T-helper 2 cell treated with Interferon-gamma antibody and Interleukin-4, amounts not matched to agents 100 ng/mL and 5 ng/mL, for 36 hours (primary cell): ENCODE measurements around the gene MPC1. TPM values are rescaled to one million over a fixed set of nuclear protein-coding genes. Genes with fewer than 3 reads are reported as not detected.

ENCODE experiments used
- intact Hi-C: fragments of 100-400 bp; cut with micrococcal nuclease; formaldehyde crosslinking; loops from one replicate; pipeline ENCODE4 v1.15.1; 2023
- total RNA-seq: library from RNA; stranded (reverse); gene quantifications from 2 replicates; pipeline ENCODE4 v1.2.3, GENCODE V29; 2022

Gene MPC1
- total RNA-seq, result 30.0 and 32.7 TPM in 2 replicates

- intact Hi-C loops, result loop anchor here (1.0 to 10.0 kb wide), 9 partner anchors 34 to 972 kb away; partner anchors contain the start of genes CEP43, RNASET2, RPS6KA2 and SFT2D1
Measured at GRCh38 chr6:166382933-166383801, at the start of gene MPC1. MPC1 (minus strand) TSS chr6:166382940; CDS start chr6:166382876, 64 bp downstream.

GRCh38 chr6:166430269-166430668 is 47.5 kb upstream of the MPC1 start:
- intact Hi-C loops, result no loop called here

- intact Hi-C loops, result no loop called here
Measured at GRCh38 chr6:166424431-166424830, 41.7 kb upstream of the MPC1 start.

GRCh38 chr6:166423781-166424180 is 41.0 kb upstream of the MPC1 start:
- intact Hi-C loops, result no loop called here

GRCh38 chr6:166423051-166423745 is 40.5 kb upstream of the MPC1 start:
- intact Hi-C loops, result no loop called here

- intact Hi-C loops, result no loop called here
Measured at GRCh38 chr6:166422201-166422940, 39.6 kb upstream of the MPC1 start.

- intact Hi-C loops, result no loop called here
Measured at GRCh38 chr6:166420351-166420750, 37.6 kb upstream of the MPC1 start.

- intact Hi-C loops, result loop anchor here (5.0 to 10.0 kb wide), 3 partner anchors 205 to 935 kb away; partner anchors contain the start of genes CEP43 and RPS6KA2
Measured at GRCh38 chr6:166419717-166420116, 37.0 kb upstream of the MPC1 start.

- intact Hi-C loops, result loop anchor here (5.0 to 10.0 kb wide), 3 partner anchors 206 to 936 kb away; partner anchors contain the start of genes CEP43 and RPS6KA2
Measured at GRCh38 chr6:166419286-166419685, 36.5 kb upstream of the MPC1 start.

GRCh38 chr6:166418691-166419143 is 36.0 kb upstream of the MPC1 start:
- intact Hi-C loops, result loop anchor here (5.0 to 10.0 kb wide), 3 partner anchors 206 to 936 kb away; partner anchors contain the start of genes CEP43 and RPS6KA2

GRCh38 chr6:166417285-166417691 is 34.5 kb upstream of the MPC1 start:
- intact Hi-C loops, result loop anchor here (1.0 to 10.0 kb wide), 5 partner anchors 34 to 938 kb away; partner anchors contain the start of genes CEP43 and RPS6KA2

GRCh38 chr6:166415833-166416347 is 33.1 kb upstream of the MPC1 start:
- intact Hi-C loops, result loop anchor here (5.0 to 10.0 kb wide), 3 partner anchors 209 to 939 kb away; partner anchors contain the start of genes CEP43 and RPS6KA2

- intact Hi-C loops, result loop anchor here (5.0 to 10.0 kb wide), 3 partner anchors 209 to 939 kb away; partner anchors contain the start of genes CEP43 and RPS6KA2
Measured at GRCh38 chr6:166415306-166415705, 32.6 kb upstream of the MPC1 start.

GRCh38 chr6:166413491-166413951 is 30.8 kb upstream of the MPC1 start:
- intact Hi-C loops, result loop anchor here (10.0 kb wide), 2 partner anchors 211 to 941 kb away; partner anchors contain the start of gene RPS6KA2

GRCh38 chr6:166412911-166413384 is 30.2 kb upstream of the MPC1 start:
- intact Hi-C loops, result loop anchor here (10.0 kb wide), 2 partner anchors 212 to 942 kb away; partner anchors contain the start of gene RPS6KA2

GRCh38 chr6:166412156-166412910 is 29.6 kb upstream of the MPC1 start:
- intact Hi-C loops, result loop anchor here (10.0 kb wide), 2 partner anchors 212 to 942 kb away; partner anchors contain the start of gene RPS6KA2

GRCh38 chr6:166411721-166412151 is 29.0 kb upstream of the MPC1 start:
- intact Hi-C loops, result loop anchor here (10.0 kb wide), 2 partner anchors 213 to 943 kb away; partner anchors contain the start of gene RPS6KA2

GRCh38 chr6:166411271-166411670 is 28.5 kb upstream of the MPC1 start:
- intact Hi-C loops, result loop anchor here (10.0 kb wide), 2 partner anchors 214 to 944 kb away; partner anchors contain the start of gene RPS6KA2

- intact Hi-C loops, result loop anchor here (10.0 kb wide), 2 partner anchors 214 to 944 kb away; partner anchors contain the start of gene RPS6KA2
Measured at GRCh38 chr6:166410426-166410935, 27.7 kb upstream of the MPC1 start.
